HT1080 (cell line): ENCODE data around the gene GNAI3. TPM values are rescaled to one million over a fixed set of nuclear protein-coding genes. Genes with fewer than 3 reads are reported as not detected.

Experiments used
- DNase-seq: peaks from one replicate; pipeline ENCODE4 v3.0.0-alpha.2; 2015; ENCODE audit warnings: low read depth
- total RNA-seq: library from RNA; depleted of rRNA; stranded (reverse); fragments of >200 nt; shearing (Covaris generic); gene quantifications from 2 replicates; pipeline ENCODE4 v1.2.3, GENCODE V29; 2014

The GNAI3 gene
- total RNA-seq, 1 experiment from 2014 or later: 12.1 TPM

DNA sequence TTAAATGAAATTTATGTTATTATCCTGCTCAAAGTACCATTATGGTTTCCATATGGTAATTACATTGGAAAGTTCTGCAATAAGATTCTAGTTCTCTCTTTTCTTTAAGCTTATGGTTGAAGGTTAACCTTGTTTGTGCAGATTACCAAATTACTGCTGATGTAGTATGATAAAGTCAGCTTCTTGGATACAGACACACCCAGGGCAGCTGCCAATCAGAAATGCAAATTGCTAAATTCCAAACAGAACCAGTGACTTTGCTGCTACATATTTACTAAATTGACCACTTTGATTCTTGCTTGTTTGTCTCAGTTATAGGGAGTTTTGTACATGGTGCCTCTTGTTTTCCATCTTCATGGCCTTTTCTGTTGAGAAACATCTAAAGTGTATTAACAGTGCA is 44.5 kb downstream of the GNAI3 start:
- DNase-seq: no peak

DNA sequence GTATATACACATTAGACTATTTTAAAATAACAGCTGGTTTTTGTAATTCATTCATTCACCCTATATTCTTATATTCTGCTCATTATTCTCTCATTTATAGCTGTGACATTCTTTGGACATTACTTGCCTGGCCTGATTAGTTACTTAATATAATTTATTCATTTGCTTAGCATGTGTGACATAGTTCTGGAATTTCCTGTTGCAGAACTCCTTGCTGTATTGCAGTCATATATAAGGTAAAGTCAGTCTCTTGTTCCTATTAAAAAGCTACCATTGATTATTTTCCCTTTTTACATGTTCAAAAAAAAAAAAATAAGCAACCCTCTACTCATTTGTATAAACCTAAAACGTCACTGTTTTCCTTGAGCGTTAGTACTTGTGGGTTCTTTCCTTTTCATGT is 47.1 kb downstream of the GNAI3 start:
- no peak for DNase-seq

DNA sequence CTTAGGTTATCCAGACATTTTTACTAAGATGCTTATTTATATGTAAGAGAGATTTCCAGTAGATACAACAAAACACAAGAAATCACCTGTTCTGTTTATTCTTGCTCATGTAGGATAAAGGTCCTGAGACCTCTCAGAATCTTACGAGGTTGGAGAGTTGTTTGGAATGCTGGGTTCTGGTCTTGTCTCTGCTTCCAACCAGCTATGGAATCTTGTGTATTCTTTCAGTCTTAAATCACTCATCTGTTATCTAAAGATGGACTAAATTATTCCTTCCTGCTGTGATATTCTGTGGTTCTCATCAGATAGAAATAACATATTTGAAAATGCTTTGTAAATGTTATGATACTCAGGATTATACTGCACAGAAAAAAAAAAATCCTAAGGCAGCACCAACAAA is 49.7 kb downstream of the GNAI3 start:
- DNase-seq: no peak

DNA sequence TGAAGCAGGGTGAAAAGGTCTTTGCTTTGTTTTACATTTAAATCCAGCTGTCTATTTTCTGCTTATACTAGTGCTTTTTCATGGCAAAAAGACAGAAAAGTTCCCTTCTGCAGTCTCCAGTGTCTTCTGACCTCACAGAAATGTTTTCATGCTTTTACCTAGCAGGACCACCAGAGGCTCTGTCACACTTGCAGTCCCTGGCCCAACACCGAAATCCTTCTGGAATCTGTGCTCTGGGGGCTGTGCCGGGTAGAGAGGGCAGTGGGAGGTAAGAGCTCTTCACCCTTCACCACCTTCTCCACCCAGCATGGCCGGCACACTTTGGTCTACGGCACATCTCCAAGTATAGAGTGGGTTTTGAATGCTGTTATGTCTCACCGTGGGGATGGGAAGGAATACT is 50.2 kb downstream of the GNAI3 start:
- no peak for DNase-seq

DNA sequence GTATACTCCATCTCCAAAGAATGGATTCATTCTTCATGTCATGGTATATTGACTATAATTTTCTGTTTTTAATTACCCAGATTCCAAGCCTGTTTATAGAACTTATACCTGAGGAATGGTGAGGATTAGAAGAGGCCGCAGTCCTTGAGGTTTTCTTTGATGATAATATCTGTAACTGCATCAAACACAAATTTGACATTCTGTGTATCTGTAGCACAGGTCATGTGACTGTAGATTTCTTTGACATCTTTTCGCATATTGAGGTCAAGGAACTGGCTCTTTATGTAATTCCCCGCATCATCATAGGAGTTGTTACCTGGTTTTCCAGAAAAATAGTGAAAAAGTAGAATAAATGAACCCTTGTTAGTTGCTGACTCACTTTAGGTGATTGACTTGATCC is 54.8 kb downstream of the GNAI3 start:
- DNase-seq: no peak

DNA sequence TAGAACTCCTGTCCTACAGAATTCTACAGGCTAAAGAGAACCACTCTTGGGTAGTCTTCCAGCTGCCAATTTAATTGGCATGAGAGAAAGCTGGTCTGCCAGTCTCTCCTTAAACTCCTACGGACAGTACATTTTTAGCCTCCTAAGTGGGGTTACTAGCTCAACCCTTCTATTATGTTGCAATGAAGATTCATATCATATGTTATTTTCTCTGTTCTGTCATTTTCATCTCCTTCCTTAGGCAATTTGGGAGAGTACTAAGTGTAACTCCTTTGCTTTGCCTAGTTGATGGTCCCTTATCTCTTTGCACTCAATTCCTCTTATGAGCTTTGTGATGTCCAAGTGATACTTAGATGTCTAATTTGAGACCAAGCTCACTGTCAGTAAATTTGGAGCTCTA is 57.0 kb downstream of the GNAI3 start:
- no peak for DNase-seq

DNA sequence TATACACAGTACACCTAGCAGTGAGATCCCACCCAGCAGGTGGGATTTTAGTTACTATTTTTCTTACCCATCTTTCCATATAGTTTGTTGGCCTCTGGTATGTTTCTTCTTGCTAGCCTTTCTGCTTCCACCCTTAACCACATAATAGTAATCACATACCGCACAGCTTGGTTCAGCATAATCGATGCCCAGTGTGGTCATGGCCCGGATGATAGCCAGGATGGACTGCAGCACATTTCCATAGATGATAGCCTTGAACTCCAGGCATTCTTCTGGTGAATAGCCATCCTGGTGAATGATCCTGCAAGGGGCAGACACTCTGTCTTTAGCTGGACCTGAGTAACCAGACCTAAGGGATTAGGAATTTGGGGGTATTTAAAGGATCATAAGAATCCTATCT is 61.5 kb downstream of the GNAI3 start:
- DNase-seq: no peak

DNA sequence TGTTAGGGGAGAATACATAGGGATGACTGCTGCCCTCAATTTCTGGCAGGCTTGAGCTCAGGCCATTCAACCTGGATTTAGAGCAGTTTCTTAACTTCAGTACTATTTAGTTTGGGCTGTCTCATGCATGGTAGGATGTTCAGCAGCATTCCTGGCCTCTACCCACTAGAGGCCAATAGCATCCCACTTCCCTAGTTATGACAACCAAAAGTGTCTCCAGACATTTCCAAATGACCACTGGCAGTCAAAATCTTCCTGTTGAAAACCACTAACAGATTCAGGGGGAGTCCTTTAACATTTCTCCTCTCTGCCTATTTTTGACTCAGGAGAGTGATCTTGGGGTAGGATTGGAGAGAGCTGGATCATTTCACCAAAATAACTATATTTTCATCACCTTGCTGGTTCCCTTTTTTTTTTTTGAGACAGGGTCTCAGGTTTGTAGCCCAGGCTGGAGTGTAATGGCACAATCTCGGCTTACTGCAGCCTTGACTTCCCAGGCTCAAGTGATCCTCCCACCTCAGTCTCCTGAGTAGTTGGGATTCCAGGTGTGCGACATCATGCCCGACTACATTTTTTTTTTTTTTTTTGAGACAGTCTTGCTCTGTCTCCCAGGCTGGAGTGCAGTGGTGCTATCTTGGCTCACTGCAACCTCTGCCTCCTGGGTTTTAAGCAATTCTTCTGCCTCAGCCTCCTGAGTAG is 62.3 kb downstream of the GNAI3 start:
- DNase-seq: peak; percentile 33

DNA sequence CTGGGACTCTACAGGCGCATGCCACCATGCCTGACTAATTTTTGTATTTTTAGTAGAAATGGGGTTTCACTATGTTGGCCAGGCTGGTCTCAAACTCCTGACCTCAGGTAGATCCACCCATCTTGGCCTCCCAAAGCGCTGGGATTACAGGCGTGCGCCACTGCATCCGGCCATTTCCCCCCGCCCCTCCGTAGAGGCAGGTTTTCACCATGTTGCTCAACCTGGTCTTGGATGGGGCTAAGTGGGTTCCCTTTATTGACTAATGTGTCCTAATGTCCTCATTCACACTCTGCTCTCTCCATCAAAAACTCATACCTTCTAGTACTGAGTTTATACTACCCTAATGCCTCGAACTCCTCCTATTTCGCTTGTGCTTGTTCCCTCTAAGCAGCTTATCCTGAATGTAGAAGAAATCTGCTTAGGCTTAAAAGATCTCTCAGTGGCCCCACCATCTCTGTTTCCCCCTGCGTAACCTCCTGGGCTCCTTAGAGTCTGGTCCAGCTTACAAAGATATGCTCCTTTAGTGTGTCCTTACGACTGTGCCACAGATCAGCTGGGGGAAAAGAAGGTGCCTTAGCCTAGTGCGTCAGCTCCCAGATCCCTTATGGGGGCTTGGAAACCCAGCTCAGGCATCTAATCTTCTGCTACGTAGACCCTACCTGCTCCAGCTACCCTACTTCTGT is 63.0 kb downstream of the GNAI3 start:
- no peak for DNase-seq

DNA sequence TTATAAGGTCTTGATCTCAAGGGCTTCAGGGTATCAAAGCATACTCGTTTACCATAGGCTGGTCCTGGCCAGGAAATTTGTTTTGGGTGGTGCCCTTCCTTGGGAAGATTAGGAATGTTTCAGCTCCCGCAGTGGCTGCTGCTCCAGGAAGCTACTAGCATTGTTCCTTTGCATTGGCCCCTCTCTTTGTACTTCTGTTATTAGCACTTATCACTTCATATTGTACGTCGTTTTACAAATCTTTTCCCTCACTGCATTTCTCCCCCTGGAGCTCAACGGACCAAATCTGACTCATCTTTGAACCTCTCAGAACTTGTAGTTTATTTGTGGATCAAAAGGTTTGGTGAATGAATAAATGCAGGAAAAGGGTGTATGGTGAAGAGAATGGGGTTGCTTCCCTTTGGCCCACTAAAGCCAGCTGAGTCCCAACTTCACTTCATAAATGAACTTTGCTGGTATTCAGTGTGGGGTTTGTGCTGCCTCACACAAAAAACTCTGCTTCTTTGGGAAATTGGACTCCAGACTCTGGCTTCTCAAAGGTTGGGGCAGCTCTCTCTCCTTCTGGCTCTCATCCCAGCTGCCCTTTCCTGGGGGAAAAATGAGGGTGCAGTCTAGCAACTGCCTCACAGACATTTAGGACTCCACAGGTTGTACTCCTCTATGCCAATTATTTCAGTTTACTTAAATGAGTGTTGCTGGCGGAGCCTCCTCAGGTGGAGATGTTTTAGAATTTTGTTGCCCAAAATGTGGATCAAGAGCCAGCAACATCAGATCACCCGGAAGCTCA is 65.1 kb downstream of the GNAI3 start:
- no peak for DNase-seq

DNA sequence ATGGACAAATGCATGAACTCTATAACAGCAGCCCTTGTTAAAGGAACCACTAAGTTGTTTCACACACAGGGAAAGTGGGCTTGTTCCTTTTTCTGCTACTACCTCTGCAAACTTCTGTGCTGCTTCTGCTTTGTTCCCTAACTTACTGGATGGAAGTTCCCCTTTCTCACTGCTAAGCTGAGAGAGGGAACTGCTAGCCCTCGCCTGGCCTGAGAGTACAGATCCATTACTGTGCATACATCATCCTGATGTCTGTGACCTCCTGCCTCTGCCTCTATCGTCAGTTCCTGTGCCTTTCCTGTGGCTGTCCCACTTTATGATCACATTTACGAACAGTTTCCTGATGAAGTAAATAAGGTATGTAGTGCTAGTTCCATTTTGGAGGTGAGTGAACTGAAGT is 67.5 kb downstream of the GNAI3 start:
- DNase-seq: no peak

DNA sequence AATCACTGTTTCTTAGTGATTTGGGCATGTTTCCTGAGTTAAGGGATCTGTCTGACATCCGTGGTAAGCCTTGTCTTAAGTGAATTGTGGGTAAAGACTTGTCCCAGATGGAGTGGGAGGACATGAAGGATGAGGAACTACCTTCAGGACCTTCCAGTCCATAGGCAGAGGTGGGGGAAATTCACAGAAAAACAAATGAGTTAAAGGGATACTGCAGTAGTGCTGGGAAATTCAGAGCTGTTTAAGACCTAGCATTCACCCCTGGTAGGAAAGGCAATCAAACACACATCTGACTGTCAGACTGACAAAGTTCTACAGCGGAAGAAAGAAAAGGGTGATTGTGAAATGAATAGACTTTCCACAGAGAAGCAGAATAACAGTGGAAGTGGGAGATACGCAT is 68.0 kb downstream of the GNAI3 start:
- no peak for DNase-seq

DNA sequence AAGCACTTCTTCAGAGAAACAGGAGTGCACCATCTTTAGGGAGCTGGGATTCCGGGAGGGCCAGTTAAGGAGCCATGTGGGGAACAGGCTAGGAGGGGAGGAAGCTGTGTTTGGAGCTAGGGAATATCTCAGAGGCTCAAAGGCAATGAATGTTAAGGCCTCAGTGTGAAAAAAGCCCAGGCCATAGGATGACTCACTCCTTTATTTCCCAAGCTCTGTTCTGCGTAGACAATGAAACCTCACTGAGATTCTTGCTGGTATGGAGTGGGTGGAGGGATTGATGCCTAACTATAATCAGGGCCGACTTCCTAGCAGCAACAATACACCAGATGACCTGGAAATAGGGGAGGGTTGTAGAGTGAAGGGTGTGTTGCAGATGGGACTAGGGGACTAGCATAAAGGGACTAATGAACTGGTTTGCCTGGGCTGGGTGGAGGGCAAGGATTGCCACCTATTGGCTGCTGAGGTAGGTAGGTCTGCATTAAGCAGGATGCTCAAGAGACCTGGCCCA is 68.9 kb downstream of the GNAI3 start:
- peak; percentile 91 for DNase-seq

DNA sequence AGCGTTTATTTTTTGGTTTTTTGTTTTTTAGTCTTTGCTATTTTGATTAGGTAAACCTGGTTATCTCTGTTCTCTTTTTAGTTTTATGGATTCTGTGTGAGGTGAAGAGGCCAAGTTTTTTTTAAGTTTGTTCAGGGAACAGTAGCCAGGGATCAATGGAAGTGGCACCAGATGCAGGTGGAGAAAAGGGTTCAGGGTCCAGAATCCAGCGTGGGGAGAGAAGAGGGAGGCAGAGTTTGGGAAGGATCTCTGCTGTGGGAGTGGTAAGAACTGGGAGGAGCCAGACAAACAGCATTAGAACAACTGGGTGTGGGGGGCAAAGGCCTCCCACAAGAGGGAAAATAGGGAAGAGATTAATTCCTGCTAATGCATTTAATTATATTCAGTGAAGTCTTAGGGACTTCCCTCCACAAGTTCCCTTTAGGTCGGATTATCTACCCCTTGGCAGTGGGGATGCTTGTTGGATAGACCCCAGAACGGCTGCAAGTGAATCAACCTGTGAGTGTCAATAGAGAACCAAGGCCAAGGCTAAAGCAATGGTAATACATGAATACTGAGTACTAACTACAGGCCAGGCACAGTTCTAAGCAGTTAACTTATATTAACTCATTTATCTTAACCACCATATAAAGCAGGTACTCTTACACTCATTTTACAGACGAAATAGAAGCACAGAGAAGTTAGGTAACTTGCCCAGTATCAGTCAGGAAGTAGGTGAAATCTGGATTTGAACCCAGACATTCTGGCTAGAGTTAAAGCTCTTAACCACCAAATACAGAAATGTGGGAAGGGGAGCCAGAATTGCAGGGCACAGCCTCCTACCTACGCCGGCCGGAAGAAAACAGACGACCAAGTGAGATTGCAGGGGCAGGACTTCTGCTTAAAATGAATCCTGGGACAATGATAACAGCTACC is 70.5 kb downstream of the GNAI3 start:
- DNase-seq: no peak

DNA sequence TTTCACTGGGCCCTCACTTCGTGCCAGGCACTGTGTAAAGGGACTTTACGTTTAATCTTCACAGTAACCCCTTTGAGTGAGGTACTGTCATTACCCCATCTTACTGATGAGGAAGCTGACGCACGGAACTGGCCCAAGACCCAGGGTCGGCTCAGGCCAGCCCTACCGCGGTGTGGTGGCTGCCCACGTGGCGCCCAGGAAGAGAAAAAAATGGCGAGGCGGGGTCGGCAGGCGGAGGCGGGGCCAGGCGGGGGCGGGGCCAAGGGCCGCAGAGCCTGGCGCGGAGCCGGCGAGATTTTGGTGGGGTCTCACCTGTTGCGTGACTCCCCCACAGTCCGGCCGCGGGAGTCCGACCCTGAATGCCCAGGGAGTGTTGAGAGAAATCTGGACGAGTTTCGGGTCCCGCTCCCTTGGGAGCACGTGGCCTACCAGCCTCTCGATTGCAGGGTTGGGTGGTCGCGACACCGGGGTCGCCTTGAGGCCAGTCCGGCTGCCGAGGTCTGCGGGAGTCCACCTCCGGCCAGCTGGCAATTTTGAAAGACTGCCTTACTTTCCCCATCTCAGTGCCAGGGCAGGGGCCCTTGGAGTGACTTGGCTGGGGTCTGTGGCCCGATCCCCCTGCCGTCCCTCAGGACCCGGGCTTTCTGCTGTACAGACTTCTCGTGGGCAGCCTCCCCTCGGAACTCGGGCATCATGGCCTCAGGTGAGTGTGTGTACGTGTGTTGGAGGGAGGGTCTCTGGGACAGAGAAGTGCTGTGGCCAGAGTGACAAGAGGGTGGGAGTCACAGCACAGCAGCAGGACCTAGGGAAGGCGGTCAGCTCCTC is 71.4 kb downstream of the GNAI3 start, which contains the start of the genes AMPD2 and GNAT2:
Gene AMPD2 (plus strand): TSS at position 262 of the 825 bp plus-strand sequence. CDS start 1,339 bp downstream, outside the sequence.
Gene GNAT2 (minus strand): TSS at position 41 of the 825 bp plus-strand sequence. CDS start 6,746 bp downstream, outside the sequence.
- peak; percentile 79 for DNase-seq

DNA sequence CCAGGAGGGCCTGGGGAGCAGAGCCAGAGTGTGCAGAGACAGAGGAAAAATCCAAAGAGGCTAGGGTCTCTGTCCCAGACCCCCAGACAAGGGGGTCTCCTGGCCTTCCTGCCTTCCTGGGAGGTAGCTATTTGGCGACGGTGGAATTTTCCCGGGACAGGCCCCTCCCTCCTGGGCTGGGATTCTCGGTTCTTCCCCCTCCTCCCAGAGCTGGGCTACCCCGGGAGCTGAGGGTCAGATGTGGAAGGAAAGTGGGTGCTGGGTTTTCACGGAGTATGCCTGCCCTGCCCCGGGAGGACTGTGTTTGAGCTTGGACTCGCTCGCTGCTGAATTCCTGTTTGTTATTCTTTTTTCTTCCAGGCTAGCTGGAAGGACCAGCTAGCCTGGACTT is 72.0 kb downstream of the GNAI3 start:
- peak; percentile 54 for DNase-seq

DNA sequence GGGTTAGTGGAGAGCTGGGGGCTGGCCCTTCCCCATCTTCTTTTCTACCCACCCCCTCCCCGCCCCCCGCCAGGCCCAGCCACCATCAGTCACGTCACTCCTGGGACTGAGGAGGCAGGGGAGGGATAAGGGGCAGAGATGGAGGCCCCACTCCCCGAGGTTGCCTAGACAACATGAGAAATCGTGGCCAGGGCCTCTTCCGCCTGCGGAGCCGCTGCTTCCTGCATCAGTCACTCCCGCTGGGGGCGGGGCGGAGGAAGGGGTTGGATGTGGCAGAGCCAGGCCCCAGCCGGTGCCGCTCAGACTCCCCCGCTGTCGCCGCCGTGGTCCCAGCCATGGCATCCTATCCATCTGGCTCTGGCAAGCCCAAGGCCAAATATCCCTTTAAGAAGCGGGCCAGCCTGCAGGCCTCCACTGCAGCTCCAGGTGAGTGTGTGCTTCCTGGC is 72.4 kb downstream of the GNAI3 start:
- peak; percentile 96 for DNase-seq

DNA sequence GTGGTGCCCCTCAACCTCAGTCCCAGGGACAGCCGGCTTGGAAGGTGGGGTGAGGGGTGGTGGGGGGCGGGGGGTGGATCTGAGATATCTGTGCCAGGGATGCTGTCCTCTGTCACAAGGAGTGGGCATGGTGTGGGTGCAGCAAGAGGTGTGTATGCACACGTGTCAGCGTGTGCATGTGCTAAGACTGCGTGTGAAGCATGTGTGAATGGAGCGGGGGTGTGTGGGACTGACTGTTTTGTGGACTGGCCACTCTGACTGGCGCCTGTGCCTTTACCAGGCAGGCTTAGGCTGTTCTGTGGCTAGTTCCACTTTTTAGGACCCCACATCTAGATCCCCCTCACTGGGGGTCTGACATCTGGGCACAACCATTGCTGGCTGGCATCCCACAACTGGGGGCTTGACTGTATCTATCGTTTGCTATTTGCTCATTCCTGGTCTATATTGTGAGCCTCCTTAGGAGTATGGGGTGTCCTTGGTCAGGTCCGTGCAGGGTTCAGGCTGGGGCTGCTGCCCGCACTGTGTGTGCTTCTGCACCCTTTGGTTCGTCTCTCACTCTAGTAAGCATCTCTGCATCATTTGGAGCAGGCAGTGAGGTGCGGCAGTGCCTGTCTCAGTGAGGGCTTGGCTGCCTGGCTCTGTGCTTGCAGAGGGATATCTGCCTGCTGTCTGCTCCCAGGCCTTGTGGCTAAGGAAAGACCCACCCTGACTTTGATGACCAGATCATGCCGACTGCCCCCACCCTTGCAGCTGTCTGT is 73.1 kb downstream of the GNAI3 start:
- no peak for DNase-seq
